Mononuclear cell (primary cell): ENCODE data around the gene RABGAP1L. TPM values are rescaled to one million over a fixed set of nuclear protein-coding genes. Genes with fewer than 3 reads are reported as not detected.

Source experiments
- H3K27me3 ChIP-seq: 2 replicates; pipeline ENCODE4 v1.6.0; 2011; ENCODE audit warnings: low read length, control low read depth; ENCODE audit not compliant: insufficient read depth
- H3K4me1 ChIP-seq: 2 replicates; pipeline ENCODE4 v1.5.1; 2011; ENCODE audit warnings: mild to moderate bottlenecking, low read length, control low read depth; ENCODE audit not compliant: insufficient read depth
- H3K4me3 ChIP-seq: 2 replicates; pipeline ENCODE4 v1.5.1; 2011; ENCODE audit warnings: mild to moderate bottlenecking, low read length, moderate library complexity
- H3K9me3 ChIP-seq: 2 replicates; pipeline ENCODE4 v1.5.1; 2011; ENCODE audit warnings: low read depth, mild to moderate bottlenecking, control low read depth, low read length
- total RNA-seq: library from RNA; depleted of rRNA; stranded (reverse); fragments of >200 nt; gene quantifications from one replicate; pipeline ENCODE4 v1.2.3, GENCODE V29; 2012

The RABGAP1L gene
- total RNA-seq, 1 donor, result 98.3 TPM

DNA sequence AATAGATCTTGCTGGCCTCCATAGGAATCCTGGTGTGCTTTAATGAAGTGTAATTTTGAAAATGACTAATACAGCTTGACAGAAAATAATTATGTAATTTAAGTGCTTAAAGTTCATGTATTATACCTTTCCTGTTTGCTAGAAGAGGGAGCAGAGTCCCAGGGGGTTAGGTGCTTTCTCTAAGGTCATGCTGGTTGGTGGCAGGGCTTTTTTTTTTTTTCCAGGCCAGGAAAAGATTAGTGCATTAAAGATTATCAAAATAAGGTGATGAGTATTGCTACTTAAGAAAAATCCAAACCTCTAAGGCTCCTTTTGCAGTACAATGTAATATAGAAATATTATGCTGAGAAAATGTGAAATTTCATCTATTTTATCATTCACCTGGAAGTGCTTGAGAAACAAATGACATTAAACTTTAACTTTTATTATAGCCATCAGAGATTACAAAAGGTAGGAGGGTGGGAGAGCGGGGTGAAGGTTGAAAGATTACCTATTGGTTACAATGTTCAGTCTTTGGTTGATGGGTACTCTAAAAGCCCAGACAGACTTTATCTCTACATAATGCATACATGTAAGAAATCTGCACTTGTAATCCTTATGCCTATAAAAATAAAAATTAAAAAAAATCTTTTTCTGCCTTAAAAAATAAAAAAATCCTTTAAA, 110.8 kb downstream of the RABGAP1L start:
- no peaks in the 10 kb centered on the region for H3K9me3 ChIP-seq
- no peak overlapping the region for H3K4me3 ChIP-seq
- H3K27me3 ChIP-seq, result no peaks in the 10 kb centered on the region
- H3K4me1 ChIP-seq, result no peaks in the 10 kb centered on the region

DNA sequence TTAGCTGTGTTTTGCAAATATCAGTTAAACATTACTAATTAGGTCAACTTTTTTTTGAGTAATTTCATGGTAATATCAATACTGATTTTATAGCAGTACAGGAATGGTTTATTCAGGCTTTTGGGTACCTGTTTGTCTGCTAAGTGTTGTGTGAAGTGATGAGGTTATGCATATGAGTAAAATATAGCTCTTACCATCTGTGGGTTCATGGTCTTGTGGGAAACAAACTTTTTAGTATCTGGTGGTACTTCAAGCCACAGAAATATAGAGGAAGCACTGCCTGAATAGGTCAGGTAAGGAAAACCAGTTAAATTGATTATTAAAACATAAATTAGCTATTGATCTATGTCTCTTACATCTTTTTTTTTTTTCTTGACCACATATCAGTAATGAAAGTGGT, 113.9 kb downstream of the RABGAP1L start:
- no peaks in the 10 kb centered on the region for H3K27me3 ChIP-seq
- H3K4me3 ChIP-seq, result no peak overlapping the region
- H3K9me3 ChIP-seq, result no peaks in the 10 kb centered on the region
- no peaks in the 10 kb centered on the region for H3K4me1 ChIP-seq

DNA sequence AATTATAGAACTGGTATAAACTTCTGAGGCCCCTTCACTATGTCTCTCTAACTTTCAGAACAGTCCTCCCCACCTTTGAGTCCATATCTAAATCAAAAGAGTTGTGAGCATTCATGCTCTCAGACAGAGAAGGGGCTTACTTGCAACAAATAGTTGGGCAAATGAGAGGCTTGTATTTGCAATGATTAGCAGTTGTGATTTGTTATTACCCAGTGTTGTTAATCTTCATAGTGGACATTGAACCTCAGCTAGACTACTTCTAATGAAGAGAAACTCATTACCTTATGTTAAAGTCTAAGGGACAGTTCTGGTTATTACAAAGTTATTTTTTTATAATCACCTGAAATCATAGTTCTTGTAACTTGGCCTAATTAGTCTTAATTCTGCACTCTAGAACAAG, 114.5 kb downstream of the RABGAP1L start:
- Histone ChIP-seq H3K27me3 (no peaks in the 10 kb centered on the region), H3K4me1 (no peaks in the 10 kb centered on the region), H3K4me3 (no peak overlapping the region), H3K9me3 (no peaks in the 10 kb centered on the region)

DNA sequence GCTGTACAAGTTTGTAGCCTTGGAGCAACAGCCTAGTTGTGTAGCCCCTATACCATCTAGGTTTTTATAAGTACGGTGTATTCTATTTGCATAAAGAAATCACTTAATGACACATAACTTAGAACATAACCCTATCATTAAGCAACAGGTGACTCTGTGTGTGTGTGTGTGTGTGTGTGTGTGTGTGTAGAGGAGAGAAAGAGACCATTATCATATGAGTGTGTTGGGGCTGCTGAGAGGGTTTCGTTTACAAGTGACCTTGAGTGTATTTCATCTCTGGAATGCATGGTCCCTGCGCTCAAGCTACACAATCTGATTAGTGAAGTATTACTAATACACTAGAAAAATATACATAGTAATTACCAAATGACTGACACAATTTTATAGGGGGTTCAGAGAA, 115.1 kb downstream of the RABGAP1L start:
- Histone ChIP-seq H3K27me3 (no peaks in the 10 kb centered on the region), H3K9me3 (no peaks in the 10 kb centered on the region), H3K4me1 (no peaks in the 10 kb centered on the region), H3K4me3 (no peak overlapping the region)

DNA sequence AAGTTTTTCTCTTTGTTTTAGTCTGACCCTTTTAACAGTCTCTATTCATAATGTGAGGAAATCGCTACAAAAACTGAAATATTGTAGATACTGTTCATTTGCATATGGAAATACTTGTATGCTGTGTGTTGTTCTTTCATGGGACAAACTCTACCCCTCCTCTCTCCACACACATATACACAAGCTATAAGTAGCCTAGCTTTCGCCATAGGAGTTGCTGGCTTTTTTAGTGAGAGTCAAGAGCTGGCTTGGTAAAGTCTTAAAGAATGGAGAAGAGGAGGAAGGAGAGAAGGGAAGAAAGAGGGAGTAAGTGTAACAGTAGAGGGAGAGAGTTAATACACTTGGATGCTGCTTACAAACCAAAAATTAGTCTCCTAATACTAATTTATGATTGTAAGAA, 115.6 kb downstream of the RABGAP1L start:
- H3K4me3 ChIP-seq, result no peak overlapping the region
- H3K4me1 ChIP-seq, result no peaks in the 10 kb centered on the region
- no peaks in the 10 kb centered on the region for H3K27me3 ChIP-seq
- no peaks in the 10 kb centered on the region for H3K9me3 ChIP-seq

DNA sequence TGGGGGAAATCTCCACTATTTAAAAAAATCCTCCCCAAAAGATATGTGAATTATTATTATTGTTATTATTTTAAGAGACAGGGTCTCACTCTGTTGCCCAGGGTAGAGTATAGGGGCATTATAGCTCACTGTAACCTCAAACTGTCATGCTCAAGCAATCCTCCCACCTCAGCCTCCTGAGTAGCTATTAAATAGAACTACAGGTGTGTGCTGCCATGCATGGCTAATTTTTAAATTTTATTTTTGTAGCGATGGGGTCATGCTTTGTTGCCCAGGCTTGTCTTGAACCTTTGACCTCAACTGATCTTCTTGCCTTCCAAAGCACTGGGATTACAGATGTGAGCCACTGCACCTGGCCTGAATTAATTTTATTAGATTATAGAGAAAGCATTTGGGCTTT, 116.8 kb downstream of the RABGAP1L start:
- Histone ChIP-seq H3K9me3 (no peaks in the 10 kb centered on the region), H3K4me3 (no peak overlapping the region), H3K4me1 (no peaks in the 10 kb centered on the region), H3K27me3 (no peaks in the 10 kb centered on the region)

DNA sequence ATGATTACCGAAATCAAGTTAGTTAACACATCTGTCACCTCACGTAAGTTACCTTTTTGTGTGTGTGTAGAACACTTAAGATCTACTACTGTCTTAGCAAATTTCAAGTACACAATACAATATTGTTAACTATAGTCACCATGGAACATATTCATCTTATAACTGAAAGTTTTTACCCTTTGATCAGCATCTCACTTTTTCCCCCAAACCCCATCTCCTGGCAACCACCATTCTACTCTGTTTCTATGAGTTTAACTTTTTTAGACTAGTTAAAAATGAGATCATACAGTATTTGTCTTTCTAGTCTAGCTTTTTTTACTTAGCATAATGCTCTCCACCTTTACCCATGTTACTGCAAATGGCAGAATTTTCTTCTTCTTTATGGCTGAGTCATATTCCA, 124.7 kb downstream of the RABGAP1L start:
- Histone ChIP-seq H3K9me3 (no peaks in the 10 kb centered on the region), H3K27me3 (no peaks in the 10 kb centered on the region), H3K4me3 (no peak overlapping the region), H3K4me1 (no peaks in the 10 kb centered on the region)

DNA sequence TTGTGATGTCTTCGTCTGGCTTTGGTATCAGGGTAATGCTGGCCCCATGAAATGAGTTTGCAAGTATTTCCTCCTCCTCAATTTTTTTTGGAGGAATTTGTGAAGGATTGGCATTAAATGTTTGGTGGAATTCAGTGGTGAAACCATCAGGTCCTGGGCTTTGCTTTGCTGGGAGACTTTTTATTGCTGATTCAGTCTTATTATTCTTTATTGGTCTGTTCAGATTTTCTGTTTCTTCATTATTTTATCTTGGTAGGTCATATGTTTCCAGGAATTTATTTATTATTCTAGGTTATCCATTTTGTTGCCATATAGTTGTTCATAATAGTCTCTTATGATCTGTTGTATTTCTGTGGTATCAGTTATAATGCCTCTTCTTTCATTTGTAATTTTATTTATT, 126.7 kb downstream of the RABGAP1L start:
- no peak overlapping the region for H3K4me3 ChIP-seq
- no peaks in the 10 kb centered on the region for H3K27me3 ChIP-seq
- peaks cover under 1% of the 10 kb centered on the region for H3K9me3 ChIP-seq
- no peaks in the 10 kb centered on the region for H3K4me1 ChIP-seq

DNA sequence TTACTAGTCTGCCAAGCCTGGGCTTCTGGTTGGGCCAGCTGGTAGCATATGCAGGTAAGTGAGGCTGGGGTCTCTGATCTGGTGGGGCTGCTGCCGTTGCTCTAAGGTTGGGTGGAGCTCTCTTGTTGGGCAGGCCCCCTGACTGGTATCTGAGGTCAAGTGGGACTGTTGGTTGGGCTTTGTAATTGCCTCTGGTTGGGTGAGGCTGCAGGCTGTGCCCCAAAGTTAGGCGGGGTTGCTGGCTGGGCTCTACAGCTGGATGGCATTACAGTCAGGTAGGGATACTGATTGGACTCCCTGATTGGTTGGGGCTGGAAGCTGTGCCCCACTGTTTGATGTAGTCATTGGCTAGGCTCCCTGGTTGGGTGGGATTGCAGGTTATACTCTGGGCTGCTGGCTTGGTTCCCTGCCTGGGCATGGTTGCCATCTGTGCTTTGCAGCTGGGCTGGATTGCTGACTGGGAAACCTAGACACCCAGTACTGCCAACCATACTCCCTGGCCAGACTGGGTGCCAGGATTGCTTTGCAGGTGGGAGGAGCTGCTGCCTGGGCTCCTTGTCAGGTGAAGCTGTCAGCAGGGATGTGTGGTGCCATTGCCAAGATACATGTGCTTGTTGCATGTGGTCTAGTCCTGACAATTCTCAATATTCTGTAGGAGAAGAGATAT, 130.5 kb downstream of the RABGAP1L start:
- no peaks in the 10 kb centered on the region for H3K4me1 ChIP-seq
- H3K4me3 ChIP-seq, result no peak overlapping the region
- no peaks in the 10 kb centered on the region for H3K27me3 ChIP-seq
- peaks cover 5% of the 10 kb centered on the region for H3K9me3 ChIP-seq

DNA sequence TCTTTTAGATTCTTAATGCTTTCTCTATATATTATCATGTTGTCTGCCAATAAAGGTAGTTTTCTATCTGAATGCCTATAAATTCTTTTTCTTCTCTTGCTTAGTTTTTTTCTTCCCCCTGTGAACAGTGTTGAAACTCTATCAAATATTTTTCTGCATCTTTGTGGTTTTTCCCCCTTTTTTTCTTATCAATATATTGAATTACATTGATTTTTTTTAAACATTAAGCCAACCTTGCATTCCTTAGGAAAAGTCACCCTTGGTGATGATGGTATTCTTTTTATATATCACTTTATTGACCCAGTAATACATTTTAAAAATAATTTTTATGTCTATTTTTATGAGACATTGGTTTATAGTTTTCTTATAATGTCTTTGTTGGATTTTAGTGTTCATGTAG, 131.7 kb downstream of the RABGAP1L start:
- Histone ChIP-seq H3K4me3 (no peak overlapping the region), H3K4me1 (no peaks in the 10 kb centered on the region), H3K27me3 (no peaks in the 10 kb centered on the region), H3K9me3 (peaks cover 5% of the 10 kb centered on the region)

DNA sequence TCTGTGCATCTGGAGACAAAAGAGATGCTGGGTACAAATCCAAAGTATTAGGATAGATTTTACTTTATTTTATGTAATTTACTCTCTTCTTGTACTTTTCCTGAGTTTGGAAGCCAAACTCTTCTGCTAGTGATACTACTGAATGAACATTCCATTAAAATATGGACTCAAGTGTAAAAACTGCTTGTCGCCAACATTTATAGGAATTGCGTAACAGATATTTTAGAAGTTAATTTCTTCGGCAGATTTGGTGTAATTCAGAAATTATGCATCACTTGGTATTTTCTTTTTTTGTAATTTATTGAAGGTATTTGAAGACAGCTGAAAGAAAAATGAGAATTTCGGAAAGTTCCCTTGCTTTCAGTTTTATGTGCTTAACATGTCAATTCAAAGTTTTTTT, 137.0 kb downstream of the RABGAP1L start:
- Histone ChIP-seq H3K4me3 (no peak overlapping the region), H3K4me1 (no peaks in the 10 kb centered on the region), H3K27me3 (no peaks in the 10 kb centered on the region), H3K9me3 (peaks cover 2% of the 10 kb centered on the region)

DNA sequence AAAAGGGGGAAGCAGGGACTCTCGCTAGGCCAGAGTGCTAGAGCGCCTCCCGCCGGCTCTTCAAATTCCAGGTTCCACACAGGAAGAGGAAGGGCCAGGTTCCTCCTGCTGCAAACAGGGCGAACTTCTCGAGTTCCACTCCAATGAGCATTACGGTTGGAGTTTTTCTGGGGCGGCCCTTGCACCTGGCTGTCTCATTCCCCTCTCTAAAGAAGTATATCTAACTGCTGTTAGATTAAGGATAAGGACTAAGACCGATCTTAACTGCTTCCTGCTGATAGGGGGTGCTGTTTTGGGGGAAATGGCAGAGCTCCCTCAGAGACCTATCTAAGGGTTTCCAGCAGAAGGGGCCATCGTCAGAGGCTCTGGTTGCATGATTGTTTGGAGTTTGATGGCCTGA, 138.0 kb downstream of the RABGAP1L start:
- H3K27me3 ChIP-seq, result no peaks in the 10 kb centered on the region
- H3K4me3 ChIP-seq, result no peak overlapping the region
- H3K4me1 ChIP-seq, result no peaks in the 10 kb centered on the region
- no peaks in the 10 kb centered on the region for H3K9me3 ChIP-seq

DNA sequence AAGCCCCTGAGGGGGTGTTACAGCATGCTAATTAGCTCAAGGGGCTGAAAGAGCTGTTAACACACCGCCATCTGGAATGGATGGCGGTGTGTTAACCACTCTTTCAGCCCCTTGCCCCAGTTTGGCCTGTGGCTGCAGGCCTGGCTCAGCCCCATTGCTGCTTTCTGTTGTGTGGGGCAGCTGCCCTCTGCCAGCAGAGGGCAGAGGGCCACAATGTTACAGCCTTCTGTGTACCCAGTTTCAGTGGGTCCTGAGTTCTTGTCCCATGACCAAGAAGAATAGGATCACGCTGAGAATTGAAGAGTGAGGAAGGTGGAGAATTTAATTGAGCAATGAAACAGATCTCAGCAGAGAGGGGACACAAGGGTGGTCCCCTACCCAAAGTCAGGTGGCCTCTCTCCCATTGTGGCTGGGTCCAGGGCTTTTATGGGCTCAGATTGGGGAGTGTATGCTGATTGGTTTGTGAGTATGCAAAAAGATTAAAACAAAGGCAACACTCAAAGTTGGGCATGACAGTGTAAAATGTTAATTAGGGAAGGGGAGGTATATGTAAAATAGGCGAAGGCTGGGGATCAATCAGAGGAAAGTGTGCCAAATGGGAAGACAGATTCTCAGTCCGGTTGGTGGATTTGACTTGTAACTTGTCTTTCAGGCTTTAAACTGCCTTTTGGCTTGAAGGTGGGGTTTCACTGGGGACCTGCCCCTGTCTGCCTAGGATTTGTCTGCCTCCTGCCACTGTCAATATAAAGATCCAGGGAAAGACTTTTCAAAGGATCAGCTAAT, 142.2 kb downstream of the RABGAP1L start:
- Histone ChIP-seq H3K9me3 (peaks cover under 1% of the 10 kb centered on the region), H3K4me1 (no peaks in the 10 kb centered on the region), H3K4me3 (no peak overlapping the region), H3K27me3 (no peaks in the 10 kb centered on the region)

DNA sequence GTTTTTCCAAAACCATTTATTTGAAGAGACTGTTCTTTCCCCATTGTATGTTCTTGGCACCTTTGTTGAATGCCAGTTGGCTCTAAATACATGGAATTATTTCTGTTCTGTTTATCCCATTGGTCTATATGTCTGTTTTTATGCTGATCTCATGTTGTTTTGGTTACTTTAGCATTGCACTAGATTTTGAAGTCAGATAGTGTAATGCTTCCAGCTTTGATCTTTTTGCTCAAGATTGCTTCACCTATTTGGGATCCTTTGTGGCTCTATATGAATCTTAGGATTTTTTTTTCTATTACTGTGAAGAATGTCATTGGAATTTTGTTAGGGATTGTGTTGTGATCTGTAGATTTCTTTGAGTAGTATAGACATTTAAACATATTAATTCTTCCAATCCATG, 149.3 kb downstream of the RABGAP1L start:
- H3K27me3 ChIP-seq, result no peaks in the 10 kb centered on the region
- no peaks in the 10 kb centered on the region for H3K4me1 ChIP-seq
- peaks cover 36% of the 10 kb centered on the region for H3K9me3 ChIP-seq
- no peak overlapping the region for H3K4me3 ChIP-seq

DNA sequence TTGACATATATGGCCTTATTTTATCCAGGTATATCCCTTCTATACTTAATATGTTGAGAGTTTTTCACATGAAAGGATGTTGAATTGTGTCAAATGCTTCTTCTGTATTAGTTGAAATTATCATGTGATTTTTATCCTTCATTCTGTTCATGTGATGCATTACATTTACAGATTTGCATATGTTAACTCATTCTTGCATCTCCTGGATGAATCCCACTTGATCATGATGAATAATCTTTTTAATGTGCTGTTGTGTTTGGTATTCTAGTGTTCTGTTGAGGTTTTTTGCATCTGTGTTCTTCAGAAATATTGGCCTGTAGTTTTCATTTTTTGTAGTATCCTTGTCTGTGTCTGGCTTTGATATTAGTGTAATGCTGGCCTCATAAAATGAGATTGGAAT, 150.2 kb downstream of the RABGAP1L start:
- Histone ChIP-seq H3K9me3 (peaks cover 45% of the 10 kb centered on the region), H3K27me3 (no peaks in the 10 kb centered on the region)

More for the DNA sequence above, 150.2 kb downstream of the RABGAP1L start:
- no peaks in the 10 kb centered on the region for H3K4me1 ChIP-seq
- H3K4me3 ChIP-seq, result no peak overlapping the region
